HepG2 (cell line): ENCODE data around the gene COL25A1. TPM values are rescaled to one million over a fixed set of nuclear protein-coding genes. Genes with fewer than 3 reads are reported as not detected.

ENCODE experiments used
- ATAC-seq: fragments of 200-7000 bp; cut with Tn5 transposase; 3 replicates; pipeline ENCODE4 v1.9.1; 2020; ENCODE audit warnings: mild to moderate bottlenecking, moderate library complexity
- BruUV-seq: library from RNA; stranded (reverse); fragments of 400-500 nt; replicated peaks from 2 replicates; lab custom pipeline; 2021; lab: Mats Ljungman, UMichigan
- CTCF ChIA-PET: fragments of 300-600 bp; formaldehyde crosslinking; extraction: SDS; loops from one replicate; lab custom pipeline; 2021; ENCODE audit warnings: low total read pairs, inconsistent platforms, low intra/inter-chr PET ratio; lab: Yijun Ruan, JAX
- POLR2A ChIA-PET: fragments of 350-600 bp; sonication (Branson Sonifier 250); formaldehyde crosslinking; loops from one replicate; lab custom pipeline; 2020; ENCODE audit warnings: antibody characterized with exemption, inconsistent platforms; lab: Yijun Ruan, JAX
- DNase-seq: peaks from one replicate; pipeline ENCODE4 v3.0.0-alpha.2; 2015; ENCODE audit warnings: low spot score
- FAIRE-seq: peaks from 3 replicates; lab custom pipeline; 2011; peaks lifted over from hg19 to GRCh38; lab: Jason Lieb, UNC
- H2AFZ ChIP-seq: one replicate; pipeline ENCODE4 v1.6.1; 2011; ENCODE audit warnings: low read length, inconsistent platforms
- H3K27ac ChIP-seq: fragments of 300-600 bp; 3 replicates; pipeline ENCODE4 v1.8.0; 2011; ENCODE audit warnings: mixed run types, mild to moderate bottlenecking, mixed read lengths, low read length, inconsistent platforms; ENCODE audit not compliant: insufficient read depth; ENCODE audit errors: extremely low read length
- H3K27me3 ChIP-seq, 2 experiments: fragments of 200-600 bp in 1 of 2; 2 replicates in 1 of 2; 3 replicates in 1 of 2; pipeline versions ENCODE4 v1.6.0 to v1.8.0; 2011; ENCODE audit warnings: low read length in 2 of 2, mild to moderate bottlenecking in 2 of 2, moderate library complexity in 2 of 2, inconsistent platforms in 1 of 2; ENCODE audit not compliant: insufficient read depth in 2 of 2, control insufficient read depth in 1 of 2
- H3K36me3 ChIP-seq, 2 experiments: fragments of 200-600 bp in 1 of 2; replicated peaks in 1 of 2; 2 replicates in 1 of 2; 3 replicates in 1 of 2; pipeline versions ENCODE4 v1.5.1 to v1.8.0; 2011; ENCODE audit warnings: low read length in 2 of 2, inconsistent platforms in 1 of 2; ENCODE audit not compliant: insufficient read depth in 2 of 2, control insufficient read depth in 1 of 2
- H3K4me1 ChIP-seq: 2 replicates; pipeline ENCODE4 v1.5.1; 2012; ENCODE audit warnings: low read length, inconsistent platforms; ENCODE audit not compliant: insufficient read depth
- H3K4me2 ChIP-seq: 2 replicates; pipeline ENCODE4 v1.6.0; 2011; ENCODE audit warnings: low read depth, low read length, inconsistent platforms
- H3K4me3 ChIP-seq, 3 experiments: fragments of 200-600 bp in 1 of 3; sonication (generic), shearing (Covaris generic) in 1 of 3; replicated peaks in 1 of 3; 2 replicates each; pipeline ENCODE4 v1.5.1; 2011 to 2016; ENCODE audit warnings: low read length in 3 of 3, inconsistent platforms in 2 of 3, low read depth in 2 of 3, mild to moderate bottlenecking in 2 of 3, control low read depth in 1 of 3, mixed read lengths in 1 of 3; ENCODE audit not compliant: insufficient read depth in 1 of 3
- H3K79me2 ChIP-seq: one replicate; pipeline ENCODE4 v1.6.1; 2011; ENCODE audit warnings: low read length, inconsistent platforms; ENCODE audit not compliant: insufficient read depth
- H3K9ac ChIP-seq: 2 replicates; pipeline ENCODE4 v1.6.0; 2011; ENCODE audit warnings: mild to moderate bottlenecking, low read depth, low read length, inconsistent platforms; ENCODE audit not compliant: insufficient read depth
- H3K9me3 ChIP-seq: 2 replicates; pipeline ENCODE4 v1.5.1; 2012; ENCODE audit warnings: mild to moderate bottlenecking, low read length
- H4K20me1 ChIP-seq: 2 replicates; pipeline ENCODE4 v1.6.0; 2011; ENCODE audit warnings: inconsistent platforms, mild to moderate bottlenecking, low read length, moderate library complexity; ENCODE audit not compliant: insufficient read depth
- CENPBD1 ChIP-seq: sonication (generic); formaldehyde crosslinking; IDR thresholded peaks from 2 replicates; pipeline ENCODE4 v1.8.0; 2022; ENCODE audit warnings: missing genetic modification reagents, low read depth, mild to moderate bottlenecking, borderline replicate concordance
- ELF1 ChIP-seq: sonication (generic); formaldehyde crosslinking; IDR thresholded peaks from 2 replicates; pipeline ENCODE4 v1.4.0; 2020; ENCODE audit warnings: missing genetic modification reagents
- GATAD1 ChIP-seq: IDR thresholded peaks from 2 replicates; pipeline ENCODE4 v1.6.1; 2016; ENCODE audit warnings: missing genetic modification reagents, missing compliant biosample characterization
- HNF1A ChIP-seq, 2 experiments: sonication (generic) in 1 of 2; formaldehyde crosslinking in 1 of 2; IDR thresholded peaks; 2 replicates each; pipeline versions ENCODE4 v1.4.0 to v1.6.1; 2016 to 2020; ENCODE audit warnings: borderline replicate concordance in 1 of 2, low read depth in 1 of 2, mild to moderate bottlenecking in 1 of 2, missing genetic modification reagents in 1 of 2
- HNF4A ChIP-seq: sonication (generic); formaldehyde crosslinking; IDR thresholded peaks from 2 replicates; pipeline ENCODE4 v1.4.0; 2020; ENCODE audit warnings: missing genetic modification reagents
- MED1 ChIP-seq: sonication (generic); formaldehyde crosslinking; IDR thresholded peaks from 2 replicates; pipeline ENCODE4 v1.4.0; 2020; ENCODE audit warnings: missing genetic modification reagents
- MYC ChIP-seq: sonication (generic); formaldehyde crosslinking; IDR thresholded peaks from 2 replicates; pipeline ENCODE4 v1.9.0; 2021; ENCODE audit warnings: missing genetic modification reagents, borderline replicate concordance
- RBFOX2 ChIP-seq: fragments of 200-400 bp; formaldehyde crosslinking; IDR thresholded peaks from 2 replicates; pipeline ENCODE4 v1.6.1; 2017; ENCODE audit warnings: low read depth, mild to moderate bottlenecking, low read length
- STAG1 ChIP-seq: sonication (generic); formaldehyde crosslinking; IDR thresholded peaks from 2 replicates; pipeline ENCODE4 v1.4.0; 2020; ENCODE audit warnings: missing genetic modification reagents
- ZBTB1 ChIP-seq: sonication (generic); formaldehyde crosslinking; IDR thresholded peaks from 2 replicates; pipeline ENCODE4 v1.4.0; 2020; ENCODE audit warnings: missing genetic modification reagents, borderline replicate concordance
- ZFX ChIP-seq: sonication (generic); formaldehyde crosslinking; IDR thresholded peaks from 2 replicates; pipeline ENCODE4 v1.4.0; 2020; ENCODE audit warnings: mild to moderate bottlenecking, low read depth, missing genetic modification reagents, moderate library complexity
- ZNF383 ChIP-seq: sonication (generic); formaldehyde crosslinking; IDR thresholded peaks from 2 replicates; pipeline ENCODE4 v1.4.0; 2020; ENCODE audit warnings: missing genetic modification reagents, mild to moderate bottlenecking, borderline replicate concordance
- WGBS: methylation state at CpG from one replicate; pipeline ENCODE4 v1.1.6; 2017; ENCODE audit warnings: low lambda C conversion rate; 5-methylcytosine and 5-hydroxymethylcytosine counted together
- in situ Hi-C: cut with HindIII; loops from 2 replicates; pipeline ENCODE4 v1.10.0; 2017; ENCODE audit warnings: low pct_unique_long_range_greater_than_20kb; ENCODE audit not compliant: extremely low pct_ligation_motif_present
- intact Hi-C: fragments of 100-400 bp; cut with micrococcal nuclease; formaldehyde crosslinking; loops from one replicate; pipeline ENCODE4 v1.10.0; 2022; ENCODE audit not compliant: unreplicated experiment
- polyA plus RNA-seq, 8 experiments: library from polyadenylated mRNA; depleted of rRNA in 3 of 8; stranded (reverse) in 7 of 8; unstranded in 1 of 8; fragments of >200 nt; fragmentation: Illumina TruSeq in 4 of 8; extraction: Trizol in 4 of 8; gene quantifications; 2 replicates each; pipeline versions ENCODE4 v1.2.1 to v1.2.3, GENCODE V29; 2011 to 2016; ENCODE audit warnings: low read depth in 4 of 8, missing spikeins in 1 of 8, mixed read lengths in 1 of 8; ENCODE audit not compliant: insufficient read depth in 1 of 8
- total RNA-seq, 5 experiments: library from RNA; depleted of rRNA; stranded (reverse); fragments of >200 nt; fragmentation: Illumina TruSeq; extraction: Trizol; gene quantifications; 2 replicates each; pipeline ENCODE4 v1.2.3, GENCODE V29; 2016; ENCODE audit warnings: low read depth in 1 of 5

COL25A1 gene
- total and polyA plus RNA-seq, 2 of the 13 experiments (the other 11 are each of a cell fraction or from before 2014, with no cell fraction given), result not detected

- POLR2A ChIA-PET, result no interaction called here
- BruUV-seq, result no TSS peak
Measured at GRCh38 chr4:108775921-108776320, 526.5 kb downstream of the COL25A1 start.

GRCh38 chr4:108774809-108775530, 527.5 kb downstream of the COL25A1 start:
- ATAC-seq, result peak; percentile 59
- Histone ChIP-seq H3K36me3 (no peaks in the 10 kb centered on the region), H3K9me3 (no peaks in the 10 kb centered on the region), H3K79me2 (no peaks in the 10 kb centered on the region), H3K4me3 (no peak overlapping the region), H3K27ac (no peak overlapping the region), H2AFZ (no peak overlapping the region), H3K4me1 (no peaks in the 10 kb centered on the region), H3K9ac (no peak overlapping the region), H3K27me3 (no peaks in the 10 kb centered on the region), H4K20me1 (no peaks in the 10 kb centered on the region), H3K4me2 (no peak overlapping the region)
- intact Hi-C loops, result no loop called here
- no peak for DNase-seq
- in situ Hi-C loops, result no loop called here
- 16% methylated on average over 5 of the region's 5 CpGs for WGBS
- BruUV-seq, result no TSS peak
- ChIA-PET CTCF (no interaction called here), POLR2A (no interaction called here)
- FAIRE-seq, result no peak
- TF ChIP-seq RBFOX2 (no peak), GATAD1 (CRISPR knock-in tag) (no peak), HNF4A (no peak), MYC (CRISPR knock-in tag) (no peak), HNF1A (IDR thresholded peaks at IDR 0.05; ENCODE audit: low read depth) (no peak), HNF1A (CRISPR knock-in tag; IDR thresholded peaks at IDR 0.05; ENCODE audit: borderline replicate concordance) (no peak), MED1 (no peak), ZFX (no peak), ELF1 (CRISPR knock-in tag) (no peak), CENPBD1 (CRISPR knock-in tag) (no peak), ZBTB1 (CRISPR knock-in tag) (no peak)

More at GRCh38 chr4:108775921-108776320, 526.5 kb downstream of the COL25A1 start:
- Histone ChIP-seq H3K27ac (no peak overlapping the region), H3K36me3 (no peaks in the 10 kb centered on the region), H3K9me3 (no peaks in the 10 kb centered on the region), H3K79me2 (no peaks in the 10 kb centered on the region), H3K4me3 (no peak overlapping the region), H2AFZ (no peak overlapping the region), H4K20me1 (no peaks in the 10 kb centered on the region), H3K27me3 (no peaks in the 10 kb centered on the region), H3K4me1 (no peaks in the 10 kb centered on the region), H3K9ac (no peak overlapping the region), H3K4me2 (no peak overlapping the region)
- intact Hi-C loops, result no loop called here
- FAIRE-seq (no peak), DNase-seq (no peak), ATAC-seq (no peak)
- in situ Hi-C loops, result no loop called here
- WGBS, result 77% methylated on average over 5 of the region's 5 CpGs
- CTCF ChIA-PET, result no interaction called here
- TF ChIP-seq STAG1 (CRISPR knock-in tag) (peak; percentile 20; the same call in 1 of the 2 replicates), ZNF383 (CRISPR knock-in tag) (no peak)
